GM10266 (cell line): ENCODE results near the gene OGFRL1.

Experiments
- DNase-seq: peaks from one replicate; pipeline ENCODE4 v3.0.0; 2012; ENCODE audit errors: extremely low spot score
- TF ChIP-seq, protein P1 (sequence below): IDR thresholded peaks from 2 replicates; pipeline ENCODE4 v1.5.1; 2012; ENCODE audit warnings: mild to moderate bottlenecking, low read depth; ENCODE audit not compliant: control insufficient read depth, insufficient read depth; ENCODE audit errors: missing control alignments

Gene OGFRL1

DNA sequence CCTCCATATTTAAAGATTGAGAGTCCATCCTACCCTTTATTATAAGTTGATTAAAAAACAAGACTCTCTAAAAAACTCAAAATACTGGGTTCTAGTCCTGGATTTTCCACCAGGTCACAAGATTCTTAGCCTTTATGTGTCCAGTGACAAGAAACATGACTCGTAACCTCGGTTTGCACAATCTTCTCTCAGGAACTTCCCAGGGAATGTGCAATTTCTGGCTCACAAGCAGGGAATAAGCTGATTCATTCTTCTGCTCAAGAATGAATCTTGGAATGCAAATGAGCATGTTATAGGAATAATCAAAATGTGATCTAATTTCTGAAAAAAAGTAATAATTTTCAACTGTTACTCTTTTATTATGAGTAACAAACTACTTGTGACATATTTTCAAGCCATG is 45.1 kb downstream of the OGFRL1 start:
- TF ChIP-seq, protein P1, sequence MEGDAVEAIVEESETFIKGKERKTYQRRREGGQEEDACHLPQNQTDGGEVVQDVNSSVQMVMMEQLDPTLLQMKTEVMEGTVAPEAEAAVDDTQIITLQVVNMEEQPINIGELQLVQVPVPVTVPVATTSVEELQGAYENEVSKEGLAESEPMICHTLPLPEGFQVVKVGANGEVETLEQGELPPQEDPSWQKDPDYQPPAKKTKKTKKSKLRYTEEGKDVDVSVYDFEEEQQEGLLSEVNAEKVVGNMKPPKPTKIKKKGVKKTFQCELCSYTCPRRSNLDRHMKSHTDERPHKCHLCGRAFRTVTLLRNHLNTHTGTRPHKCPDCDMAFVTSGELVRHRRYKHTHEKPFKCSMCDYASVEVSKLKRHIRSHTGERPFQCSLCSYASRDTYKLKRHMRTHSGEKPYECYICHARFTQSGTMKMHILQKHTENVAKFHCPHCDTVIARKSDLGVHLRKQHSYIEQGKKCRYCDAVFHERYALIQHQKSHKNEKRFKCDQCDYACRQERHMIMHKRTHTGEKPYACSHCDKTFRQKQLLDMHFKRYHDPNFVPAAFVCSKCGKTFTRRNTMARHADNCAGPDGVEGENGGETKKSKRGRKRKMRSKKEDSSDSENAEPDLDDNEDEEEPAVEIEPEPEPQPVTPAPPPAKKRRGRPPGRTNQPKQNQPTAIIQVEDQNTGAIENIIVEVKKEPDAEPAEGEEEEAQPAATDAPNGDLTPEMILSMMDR = no peak
- no peak for DNase-seq

DNA sequence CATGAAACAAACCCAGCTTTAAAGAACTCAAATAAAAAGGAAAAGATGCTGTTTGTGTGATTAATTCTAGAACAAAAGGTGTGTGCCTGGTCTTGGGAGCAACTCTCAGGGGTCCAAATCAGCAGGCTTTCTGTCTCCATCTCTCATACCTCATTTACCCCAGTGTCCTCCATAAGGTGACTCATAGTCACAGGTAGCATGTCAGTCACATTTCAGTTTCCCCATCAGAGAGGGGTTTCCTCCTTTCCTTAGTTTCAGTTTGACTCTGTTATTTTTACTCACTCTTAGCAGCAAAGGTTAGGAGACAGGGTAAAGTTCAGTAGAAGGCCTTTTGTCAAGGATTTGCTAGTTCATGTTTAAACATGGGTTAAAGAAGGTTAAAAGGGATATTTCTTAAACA is 46.2 kb downstream of the OGFRL1 start:
- no peak for DNase-seq
- TF ChIP-seq, protein P1 = no peak

DNA sequence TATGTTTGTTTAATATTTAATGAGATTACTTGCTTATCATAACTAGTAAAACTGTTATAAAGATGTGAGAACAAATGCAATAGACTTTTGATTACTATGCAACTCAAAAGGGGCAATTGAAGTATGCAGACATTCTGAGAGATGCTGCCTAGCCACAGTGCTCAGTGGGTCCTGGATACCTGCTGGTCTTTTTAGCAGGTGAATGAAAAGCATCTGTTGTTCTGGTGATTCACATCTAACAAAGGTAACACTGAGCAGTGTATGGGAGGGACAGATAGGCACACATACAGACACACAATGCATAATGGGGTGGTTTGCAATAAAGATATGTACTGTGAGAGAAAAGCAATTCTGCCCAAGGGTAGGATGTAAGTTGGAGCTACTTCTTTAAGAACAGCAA is 46.9 kb downstream of the OGFRL1 start:
- TF ChIP-seq, protein P1 = no peak
- DNase-seq = no peak

DNA sequence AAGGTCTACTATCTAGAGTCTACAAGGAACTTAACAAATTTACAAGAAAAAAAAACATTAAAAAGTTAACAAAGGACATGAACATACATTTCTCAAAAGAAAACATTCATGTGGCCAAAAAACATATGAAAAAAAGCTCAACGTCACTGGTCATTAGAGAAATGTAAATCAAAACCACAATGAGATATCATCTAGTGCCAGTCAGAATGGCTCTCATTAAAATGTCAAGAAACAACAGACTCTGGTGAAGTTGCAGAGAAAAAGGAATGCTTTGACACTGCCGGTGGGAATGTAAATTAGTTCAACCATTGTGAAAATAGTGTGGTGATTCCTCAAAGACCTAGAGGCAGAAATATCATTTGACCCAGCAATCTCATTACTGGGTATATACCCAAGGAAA is 48.3 kb downstream of the OGFRL1 start:
- TF ChIP-seq, protein P1 = no peak
- DNase-seq = no peak

DNA sequence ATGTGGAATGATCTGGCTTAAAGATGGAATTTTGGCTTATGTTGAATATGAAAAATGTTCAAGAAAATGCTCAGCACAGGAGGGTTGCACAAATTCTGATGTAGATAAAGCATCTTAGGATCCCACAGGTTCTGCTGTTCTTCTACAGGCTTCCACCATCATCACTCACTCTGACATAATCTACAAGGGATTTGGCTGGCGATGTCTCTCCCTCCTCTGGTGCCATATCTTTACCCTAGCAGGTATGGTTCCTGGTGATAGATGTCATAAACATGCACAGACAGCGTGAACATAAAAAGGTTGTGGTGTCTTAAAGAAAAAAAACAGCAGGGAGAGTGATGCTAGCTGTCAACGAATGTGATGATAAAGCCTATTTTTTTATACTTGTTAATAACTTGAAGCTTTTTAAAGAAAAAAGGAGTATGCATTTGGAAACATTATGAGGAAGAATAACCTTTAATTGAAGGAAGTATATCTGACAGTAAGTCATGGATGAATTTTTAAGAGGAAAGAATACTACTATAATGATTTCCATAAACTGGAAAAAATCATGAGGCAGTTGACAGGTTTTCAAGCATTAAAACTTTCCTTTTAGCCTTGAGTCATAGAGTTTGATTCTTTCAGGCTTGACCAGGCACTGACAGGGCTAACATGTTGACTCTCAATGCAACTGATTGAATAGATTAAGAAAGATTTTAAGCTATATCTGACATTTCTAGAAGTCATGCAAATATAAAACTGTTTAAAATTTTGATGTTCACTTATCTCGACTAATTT is 50.1 kb downstream of the OGFRL1 start:
- DNase-seq = no peak
- TF ChIP-seq, protein P1 = no peak

DNA sequence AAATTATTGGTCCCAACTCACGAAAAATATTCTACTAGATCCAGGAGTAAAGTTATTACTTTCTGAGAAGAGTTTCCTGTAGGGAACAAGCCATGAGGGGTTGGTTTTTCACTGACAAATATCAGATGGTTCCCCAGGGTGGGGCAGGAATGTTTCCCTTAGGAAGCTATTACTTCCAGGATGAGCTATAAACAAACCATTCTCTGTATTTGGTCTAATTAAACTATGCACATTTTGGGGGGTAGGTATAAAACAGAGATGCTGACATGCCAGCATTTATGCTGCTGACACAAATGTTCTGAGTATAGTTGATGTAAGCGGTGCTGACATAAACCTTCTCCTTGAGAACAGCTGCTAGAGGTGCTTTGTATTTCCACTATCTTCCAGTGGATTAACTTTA is 54.2 kb downstream of the OGFRL1 start:
- TF ChIP-seq, protein P1 = no peak
- DNase-seq = no peak

DNA sequence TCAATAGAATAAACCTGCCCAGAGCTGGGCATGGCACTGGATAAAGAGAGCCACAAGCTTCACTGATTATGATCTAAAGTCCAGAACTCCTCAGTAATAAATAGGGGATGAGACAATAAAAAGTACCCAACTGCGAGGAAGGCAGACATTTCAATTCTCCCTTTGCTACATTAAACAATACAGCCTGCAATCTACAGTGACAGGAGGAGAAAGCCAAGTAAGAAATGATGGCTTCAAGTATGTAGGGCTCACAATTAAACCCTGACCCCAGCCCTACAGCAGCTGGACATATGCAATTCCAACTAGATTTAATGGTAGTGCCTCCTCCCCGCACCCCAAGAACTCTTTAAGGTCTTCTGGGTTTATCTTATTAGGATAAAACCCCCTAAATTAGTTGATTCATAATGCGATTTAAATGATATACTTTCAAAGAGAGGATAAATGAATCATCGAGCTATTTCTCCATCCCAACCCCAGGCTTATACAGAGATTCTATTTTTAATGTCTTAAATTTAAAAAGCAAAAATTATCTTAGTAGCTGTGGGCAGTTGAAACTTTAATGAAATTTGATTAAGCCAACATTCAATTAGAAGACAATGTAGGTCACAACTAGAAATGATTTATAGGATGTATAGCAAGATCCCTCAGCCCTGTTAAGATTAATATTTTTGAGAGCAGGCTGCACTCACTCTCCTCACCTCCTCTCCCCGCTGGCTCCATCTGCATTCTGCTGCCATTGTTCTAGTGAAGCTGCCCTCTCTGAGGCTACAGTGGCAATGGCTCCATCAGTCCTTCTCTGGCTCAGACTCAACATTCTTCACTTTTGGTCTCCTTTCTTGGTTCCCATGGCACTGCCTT is 57.1 kb downstream of the OGFRL1 start:
- no peak for DNase-seq
- TF ChIP-seq, protein P1 = no peak
